ENCODE data around the gene KLHL36. TPM values are rescaled to one million over a fixed set of nuclear protein-coding genes. Genes with fewer than 3 reads are reported as not detected.

The KLHL36 gene
- total and polyA plus RNA-seq, 9 of the 15 experiments (the other 6 are each of a cell fraction or from before 2014, with no cell fraction given) = 2.1 to 51.2 (median 18.5) TPM

DNA sequence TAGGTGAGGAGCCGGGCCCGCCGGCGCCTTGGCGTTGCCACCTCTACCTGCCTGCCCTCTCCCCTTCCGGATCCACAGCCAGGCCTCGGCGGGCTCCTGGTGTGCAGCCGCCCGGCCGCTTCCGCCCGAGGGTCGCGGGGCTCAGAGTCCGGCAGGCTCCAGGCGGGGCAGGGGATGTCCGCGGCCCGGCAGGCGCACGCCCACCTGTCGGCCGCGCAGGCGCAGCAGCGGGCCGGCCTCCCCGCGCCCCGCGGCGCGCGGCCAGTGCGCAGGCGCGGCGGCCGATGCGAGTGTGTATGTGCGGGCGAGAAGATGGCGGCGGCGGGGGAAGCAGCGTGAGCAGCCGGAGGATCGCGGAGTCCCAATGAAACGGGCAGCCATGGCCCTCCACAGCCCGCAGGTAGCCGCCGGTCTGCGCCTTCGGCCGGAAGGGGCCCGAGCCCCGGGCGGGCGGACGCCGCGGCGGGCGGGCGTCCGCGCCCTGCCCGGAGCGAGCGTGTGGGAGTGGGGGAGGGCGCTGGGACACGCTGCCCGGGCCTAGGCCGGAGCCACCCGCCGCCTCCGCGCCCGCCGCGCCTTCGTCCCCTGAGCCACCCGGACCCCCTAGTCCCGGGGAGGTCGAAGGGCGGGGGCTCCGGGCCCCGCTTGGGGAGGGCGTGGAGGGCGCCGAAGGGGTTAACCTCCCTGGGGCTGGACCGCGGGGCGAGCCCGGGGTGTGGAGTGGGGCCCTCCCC, 51.6 kb downstream of the KLHL36 start, which contains the start of gene USP10 (continued):
- no peak; the same call in 1 of the 2 replicates for TF ChIP-seq SMAD4 (CRISPR knock-in tag; conservative IDR thresholded peaks at IDR 0.05)
- no peak for TF ChIP-seq MAFF (IDR thresholded peaks at IDR 0.05; ENCODE audit: low read length)
- TF ChIP-seq ZNF551 (CRISPR knock-in tag; IDR thresholded peaks at IDR 0.05) = no peak
- TF ChIP-seq FOSL1 (tag; conservative IDR thresholded peaks at IDR 0.05) = no peak
- no peak for TF ChIP-seq HDAC6 (IDR thresholded peaks at IDR 0.05; ENCODE audit: low read depth, low read length)
- TF ChIP-seq NFRKB (IDR thresholded peaks at IDR 0.05; ENCODE audit: low read depth) = no peak
- TF ChIP-seq TAF7 (tag; IDR thresholded peaks at IDR 0.05) = no peak
- no peak for TF ChIP-seq ZNF143 (CRISPR knock-in tag; IDR thresholded peaks at IDR 0.05)
- TF ChIP-seq, protein P1, sequence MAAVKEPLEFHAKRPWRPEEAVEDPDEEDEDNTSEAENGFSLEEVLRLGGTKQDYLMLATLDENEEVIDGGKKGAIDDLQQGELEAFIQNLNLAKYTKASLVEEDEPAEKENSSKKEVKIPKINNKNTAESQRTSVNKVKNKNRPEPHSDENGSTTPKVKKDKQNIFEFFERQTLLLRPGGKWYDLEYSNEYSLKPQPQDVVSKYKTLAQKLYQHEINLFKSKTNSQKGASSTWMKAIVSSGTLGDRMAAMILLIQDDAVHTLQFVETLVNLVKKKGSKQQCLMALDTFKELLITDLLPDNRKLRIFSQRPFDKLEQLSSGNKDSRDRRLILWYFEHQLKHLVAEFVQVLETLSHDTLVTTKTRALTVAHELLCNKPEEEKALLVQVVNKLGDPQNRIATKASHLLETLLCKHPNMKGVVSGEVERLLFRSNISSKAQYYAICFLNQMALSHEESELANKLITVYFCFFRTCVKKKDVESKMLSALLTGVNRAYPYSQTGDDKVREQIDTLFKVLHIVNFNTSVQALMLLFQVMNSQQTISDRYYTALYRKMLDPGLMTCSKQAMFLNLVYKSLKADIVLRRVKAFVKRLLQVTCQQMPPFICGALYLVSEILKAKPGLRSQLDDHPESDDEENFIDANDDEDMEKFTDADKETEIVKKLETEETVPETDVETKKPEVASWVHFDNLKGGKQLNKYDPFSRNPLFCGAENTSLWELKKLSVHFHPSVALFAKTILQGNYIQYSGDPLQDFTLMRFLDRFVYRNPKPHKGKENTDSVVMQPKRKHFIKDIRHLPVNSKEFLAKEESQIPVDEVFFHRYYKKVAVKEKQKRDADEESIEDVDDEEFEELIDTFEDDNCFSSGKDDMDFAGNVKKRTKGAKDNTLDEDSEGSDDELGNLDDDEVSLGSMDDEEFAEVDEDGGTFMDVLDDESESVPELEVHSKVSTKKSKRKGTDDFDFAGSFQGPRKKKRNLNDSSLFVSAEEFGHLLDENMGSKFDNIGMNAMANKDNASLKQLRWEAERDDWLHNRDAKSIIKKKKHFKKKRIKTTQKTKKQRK (IDR thresholded peaks at IDR 0.05; ENCODE audit: borderline replicate concordance, low read depth, low read length) = no peak
- TF ChIP-seq TCFL5 (CRISPR knock-in tag; conservative IDR thresholded peaks at IDR 0.05) = no peak
- TF ChIP-seq DDX20 (tag; IDR thresholded peaks at IDR 0.05; ENCODE audit: low read depth) = no peak
- TF ChIP-seq SMARCE1 (IDR thresholded peaks at IDR 0.05) = no peak
- no peak for TF ChIP-seq ZNF23 (CRISPR knock-in tag; IDR thresholded peaks at IDR 0.05)
- TF ChIP-seq, protein P2, sequence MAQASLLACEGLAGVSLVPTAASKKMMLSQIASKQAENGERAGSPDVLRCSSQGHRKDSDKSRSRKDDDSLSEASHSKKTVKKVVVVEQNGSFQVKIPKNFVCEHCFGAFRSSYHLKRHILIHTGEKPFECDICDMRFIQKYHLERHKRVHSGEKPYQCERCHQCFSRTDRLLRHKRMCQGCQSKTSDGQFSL (CRISPR knock-in tag; IDR thresholded peaks at IDR 0.05) = peak; percentile 62; the same call in 1 of the 2 replicates
- TF ChIP-seq, protein P2 (tag; IDR thresholded peaks at IDR 0.05) = no peak; a peak in 1 of 4 replicates
- TF ChIP-seq MXI1 (IDR thresholded peaks at IDR 0.05; ENCODE audit: low read depth, low read length) = no peak
- TF ChIP-seq CCAR2 (IDR thresholded peaks at IDR 0.05; ENCODE audit: low read depth, low read length) = no peak
- TF ChIP-seq KAT7 (CRISPR knock-in tag; IDR thresholded peaks at IDR 0.05; ENCODE audit: borderline replicate concordance) = no peak
- TF ChIP-seq, protein P3, sequence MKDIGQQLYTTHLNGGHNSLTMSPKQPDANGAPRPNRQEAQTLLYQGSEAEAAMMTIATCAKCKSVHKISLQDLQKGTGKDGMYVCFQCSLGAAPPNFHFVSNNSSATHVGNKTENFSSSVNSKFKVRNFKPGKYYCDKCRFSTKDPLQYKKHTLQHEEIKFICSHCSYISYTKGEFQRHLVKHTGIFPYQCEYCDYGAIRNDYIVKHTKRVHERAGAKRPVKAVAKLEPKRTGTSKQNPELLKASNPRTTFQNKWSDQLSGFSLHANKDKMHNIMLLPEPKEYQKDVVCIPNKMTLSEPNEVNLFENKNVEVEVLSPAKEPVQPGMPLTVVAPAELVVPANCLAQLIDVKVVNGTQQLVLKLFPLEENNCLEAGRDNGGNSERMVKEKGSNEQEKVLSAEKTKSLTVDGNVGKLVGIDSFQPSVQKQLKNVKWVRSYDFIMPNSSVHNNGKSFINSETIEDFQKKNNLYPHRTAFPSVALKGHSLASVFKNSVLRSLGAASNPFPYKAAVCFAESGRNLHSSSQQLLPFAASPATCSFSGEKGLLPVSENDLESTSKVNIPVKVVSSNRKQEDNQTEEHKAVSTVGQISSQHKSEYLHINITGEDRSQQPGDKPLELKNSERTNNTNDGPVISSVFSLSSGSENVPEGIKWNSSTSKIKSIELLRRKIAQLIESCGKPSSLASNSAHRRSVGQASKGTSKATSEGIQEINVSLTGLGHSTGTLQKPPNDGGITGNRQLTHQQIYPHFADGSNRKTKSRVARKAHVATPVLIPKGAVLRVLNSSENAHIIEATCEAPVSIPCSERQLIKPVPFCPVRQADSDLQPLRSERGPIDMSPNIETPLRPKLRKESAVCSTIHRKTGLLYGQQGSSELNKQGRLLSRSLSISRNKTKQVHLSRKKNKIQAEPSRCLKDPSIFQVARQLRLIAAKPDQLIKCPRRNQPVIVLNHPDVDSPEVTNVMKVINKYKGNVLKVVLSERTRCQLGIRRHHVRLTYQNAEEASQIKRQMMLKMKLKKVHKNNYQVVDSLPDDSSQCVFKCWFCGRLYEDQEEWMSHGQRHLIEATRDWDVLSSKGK (CRISPR knock-in tag; IDR thresholded peaks at IDR 0.05) = no peak
- no peak for TF ChIP-seq NR1H2 (CRISPR knock-in tag; IDR thresholded peaks at IDR 0.05)
- TF ChIP-seq ZC3H4 (CRISPR knock-in tag; IDR thresholded peaks at IDR 0.05; ENCODE audit: borderline replicate concordance) = no peak
- TF ChIP-seq PTRF (tag; IDR thresholded peaks at IDR 0.05) = no peak
- TF ChIP-seq ZEB2 (IDR thresholded peaks at IDR 0.05) = no peak
